Uterus (tissue), 4 donors: ENCODE measurements around the gene LRRC4B. TPM values are rescaled to one million over a fixed set of nuclear protein-coding genes. Genes with fewer than 3 reads are reported as not detected.
A peak's percentile ranks its signal among the peaks of the same experiment; 100 is the strongest.
"Not testable (repeated sequence)": the region's sequence is repeated elsewhere in the genome, so short reads cannot be mapped to it uniquely, and the experiment has no call there.

ENCODE experiments used
- DNase-seq, 2 donors: peaks; one replicate each; pipeline ENCODE4 v3.0.0-alpha.2; 2019 to 2020
- H3K27ac ChIP-seq, 2 donors: fragments of 200-600 bp; sonication (generic); 1 replicate in 1 of 2; 2 replicates in 1 of 2; pipeline ENCODE4 v1.5.1; 2016 to 2018
- H3K27me3 ChIP-seq, 2 donors: fragments of 200-600 bp; sonication (generic); one replicate each; pipeline ENCODE4 v1.5.1; 2018 to 2019; ENCODE audit warnings: control low read depth in 1 of 2
- H3K36me3 ChIP-seq, 2 donors: fragments of 200-600 bp; sonication (generic); one replicate each; pipeline ENCODE4 v1.5.1; 2019; ENCODE audit warnings: control low read depth in 1 of 2
- H3K4me1 ChIP-seq, 2 donors: fragments of 200-600 bp; sonication (generic); one replicate each; pipeline ENCODE4 v1.5.1; 2018 to 2019; ENCODE audit warnings: control low read depth in 1 of 2
- H3K4me3 ChIP-seq, 2 donors: fragments of 200-600 bp; sonication (generic); 1 replicate in 1 of 2; 2 replicates in 1 of 2; pipeline ENCODE4 v1.5.1; 2018 to 2019; ENCODE audit warnings: mild to moderate bottlenecking in 1 of 2
- H3K9me3 ChIP-seq, 2 donors: fragments of 200-600 bp; sonication (generic); one replicate each; pipeline ENCODE4 v1.5.1; 2019; ENCODE audit warnings: control low read depth in 1 of 2
- CTCF ChIP-seq, 4 experiments: fragments of 200-600 bp in 2 of 4; fragments of 450-650 bp in 2 of 4; sonication (generic) in 2 of 4; IDR thresholded peaks; one replicate each; pipeline ENCODE4 v1.5.1; 2016 to 2019; ENCODE audit warnings: antibody characterized with exemption in 4 of 4, mild to moderate bottlenecking in 2 of 4, moderate library complexity in 1 of 4
- POLR2A ChIP-seq, 2 donors: fragments of 450-650 bp; IDR thresholded peaks; one replicate each; pipeline ENCODE4 v1.6.1; 2016; ENCODE audit warnings: antibody characterized with exemption in 2 of 2, mild to moderate bottlenecking in 1 of 2, moderate library complexity in 1 of 2
- intact Hi-C: fragments of 100-400 bp; cut with DNase I; formaldehyde crosslinking; loops from one replicate; pipeline ENCODE4 v1.15.1; 2023; ENCODE audit warnings: low total_unique reads
- total RNA-seq, 4 donors: library from RNA; depleted of rRNA in 3 of 4; stranded (reverse); fragments of >200 nt in 3 of 4; gene quantifications; one replicate each; pipeline versions ENCODE4 v1.1.0 to v1.2.4, GENCODE V29; 2014 to 2023
- donor health status: DM: yes; HTN: yes; CAD: no.

The LRRC4B gene
- total RNA-seq, 4 donors from 2014 or later = 2.4 to 38.0 (median 13.2) TPM

- no peaks in the 10 kb centered on the region for H3K36me3 ChIP-seq
- intact Hi-C loops = no loop called here
- H3K4me3 ChIP-seq = peak overlapping the region in 1 of 2 donors; percentile 83
- H3K4me1 ChIP-seq = peaks cover 0 to 10% of the 10 kb centered on the region in 2 donors
- no peaks in the 10 kb centered on the region for H3K9me3 ChIP-seq
- TF ChIP-seq POLR2A (IDR thresholded peaks at IDR 0.05) (no peak), CTCF (IDR thresholded peaks at IDR 0.05) (no peak)
- H3K27ac ChIP-seq = peak overlapping the region in 1 of 2 donors; percentile 70
- no peaks in the 10 kb centered on the region for H3K27me3 ChIP-seq
- DNase-seq = no peak
Measured at GRCh38 chr19:50475736-50476223, 92.5 kb downstream of the LRRC4B start.

- no peak for TF ChIP-seq POLR2A (IDR thresholded peaks at IDR 0.05)
- TF ChIP-seq CTCF (IDR thresholded peaks at IDR 0.05) = no peak
- H3K27ac ChIP-seq = no peak overlapping the region
- intact Hi-C loops = no loop called here
- no peaks in the 10 kb centered on the region for H3K27me3 ChIP-seq
- no peaks in the 10 kb centered on the region for H3K9me3 ChIP-seq
- no peaks in the 10 kb centered on the region for H3K36me3 ChIP-seq
- H3K4me1 ChIP-seq = peaks cover 0 to 10% of the 10 kb centered on the region in 2 donors
- H3K4me3 ChIP-seq = no peak overlapping the region
- DNase-seq = no peak
Measured at GRCh38 chr19:50475101-50475568, 93.1 kb downstream of the LRRC4B start.

- H3K36me3 ChIP-seq, intact Hi-C loops: not testable (repeated sequence)
Measured at GRCh38 chr19:50473336-50473735, 94.9 kb downstream of the LRRC4B start.

GRCh38 chr19:50468818-50469217, 99.4 kb downstream of the LRRC4B start:
- Histone ChIP-seq H3K27me3 (no peaks in the 10 kb centered on the region), H3K4me1 (no peaks in the 10 kb centered on the region), H3K4me3 (no peak overlapping the region), H3K9me3 (no peaks in the 10 kb centered on the region), H3K36me3 (no peaks in the 10 kb centered on the region), H3K27ac (no peak overlapping the region)
- TF ChIP-seq CTCF (IDR thresholded peaks at IDR 0.05) (no peak), POLR2A (IDR thresholded peaks at IDR 0.05) (no peak)
- no peak for DNase-seq
- intact Hi-C loops = no loop called here

More at GRCh38 chr19:50473336-50473735, 94.9 kb downstream of the LRRC4B start:
- peaks cover 0 to 10% of the 10 kb centered on the region in 2 donors for H3K4me1 ChIP-seq
- not testable (repeated sequence) for H3K9me3 ChIP-seq, H3K4me3 ChIP-seq, DNase-seq, H3K27me3 ChIP-seq, H3K27ac ChIP-seq

GRCh38 chr19:50467566-50467965, 100.7 kb downstream of the LRRC4B start:
- Histone ChIP-seq H3K36me3 (no peaks in the 10 kb centered on the region), H3K9me3 (no peaks in the 10 kb centered on the region), H3K4me3 (no peak overlapping the region), H3K4me1 (no peaks in the 10 kb centered on the region), H3K27ac (no peak overlapping the region), H3K27me3 (no peaks in the 10 kb centered on the region)
- DNase-seq = no peak
- intact Hi-C loops = no loop called here
- TF ChIP-seq POLR2A (IDR thresholded peaks at IDR 0.05) = no peak
- TF ChIP-seq CTCF (IDR thresholded peaks at IDR 0.05) = no peak

Other genes with a start within 250 kb of the LRRC4B start
- gene KCNC3, start 239.1 kb downstream of the LRRC4B start, total RNA-seq = 1 to 10 TPM in 1 of 4 donors, under 1 TPM in 2, not detected in 1; 0.26 to 2.4 (median 0.85) TPM
- 1 to 10 TPM in 2 of 4 donors, not detected in 2; 1.4 to 1.5 TPM for gene NAPSA, start 202.8 kb downstream of the LRRC4B start, total RNA-seq
- 100 to 1,000 TPM in 1 of 4 donors, 10 to 100 TPM in 3; 45.3 to 115 (median 61.4) TPM for gene NR1H2, start 192.0 kb downstream of the LRRC4B start, total RNA-seq
- gene POLD1, start 184.1 kb downstream of the LRRC4B start, total RNA-seq = 10 to 100 TPM; 10.6 to 47.9 (median 24.0) TPM
- gene SPIB, start 149.5 kb downstream of the LRRC4B start, total RNA-seq = 1 to 10 TPM in 1 of 4 donors, under 1 TPM in 1, not detected in 2; under 0.01 to 2.1 TPM
- gene MYBPC2, start 135.5 kb downstream of the LRRC4B start, total RNA-seq = under 1 TPM in 2 of 4 donors, not detected in 2; 0.24 to 0.28 TPM
- gene EMC10, start 91.9 kb downstream of the LRRC4B start, total RNA-seq = 100 to 1,000 TPM in 1 of 4 donors, 10 to 100 TPM in 3; 30.5 to 121 (median 45.8) TPM
- gene GARIN5A, start 91.6 kb downstream of the LRRC4B start, total RNA-seq = 1 to 10 TPM in 2 of 4 donors, under 1 TPM in 1, not detected in 1; 0.62 to 5.4 (median 1.8) TPM
- gene JOSD2, start 57.2 kb downstream of the LRRC4B start, total RNA-seq = 10 to 100 TPM in 1 of 4 donors, 1 to 10 TPM in 3; 1.8 to 22.8 (median 5.5) TPM
- not detected for gene ASPDH, start 54.5 kb downstream of the LRRC4B start, total RNA-seq
- gene SYT3, start 71.4 kb upstream of the LRRC4B start, total RNA-seq = under 1 TPM in 1 of 4 donors, not detected in 3; 0.14 TPM
- gene C19orf81, start 81.0 kb upstream of the LRRC4B start, total RNA-seq = not detected
- 1 to 10 TPM in 2 of 4 donors, not detected in 2; 4.0 to 6.5 TPM for gene SHANK1, start 151.4 kb upstream of the LRRC4B start, total RNA-seq
- gene CLEC11A, start 154.9 kb upstream of the LRRC4B start, total RNA-seq = 100 to 1,000 TPM in 1 of 4 donors, 10 to 100 TPM in 1, 1 to 10 TPM in 2; 1.5 to 105 (median 10.9) TPM
- gene GPR32, start 202.0 kb upstream of the LRRC4B start, total RNA-seq = not detected
- not detected for gene ACP4, start 222.0 kb upstream of the LRRC4B start, total RNA-seq